ENCODE results near the gene COBLL1. TPM values are rescaled to one million over a fixed set of nuclear protein-coding genes. Genes with fewer than 3 reads are reported as not detected.

The COBLL1 gene
- total RNA-seq, 1 experiment from 2014 or later, result 4.4 TPM

- no peaks in the 10 kb centered on the region for H3K36me3 ChIP-seq (ENCODE audit: control insufficient read depth, insufficient read depth, low read length)
- intact Hi-C loops (cut with micrococcal nuclease; ENCODE audit: unreplicated experiment), result no loop called here
- H3K4me1 ChIP-seq (ENCODE audit: control insufficient read depth, insufficient read depth, low read length), result no peaks in the 10 kb centered on the region
- DNase-seq (ENCODE audit: low read depth, low spot score), result no peak
- ATAC-seq, result no peak
- BruUV-seq (replicated peaks), result no TSS peak
- no peaks in the 10 kb centered on the region for H3K27me3 ChIP-seq (ENCODE audit: control insufficient read depth, insufficient read depth, low read length)
- H3K4me3 ChIP-seq (ENCODE audit: low read depth in 2 of 2, low read length in 2 of 2), result no peak overlapping the region
- no peak overlapping the region for H3K27ac ChIP-seq (ENCODE audit: low read length)
- TF ChIP-seq, protein P1, sequence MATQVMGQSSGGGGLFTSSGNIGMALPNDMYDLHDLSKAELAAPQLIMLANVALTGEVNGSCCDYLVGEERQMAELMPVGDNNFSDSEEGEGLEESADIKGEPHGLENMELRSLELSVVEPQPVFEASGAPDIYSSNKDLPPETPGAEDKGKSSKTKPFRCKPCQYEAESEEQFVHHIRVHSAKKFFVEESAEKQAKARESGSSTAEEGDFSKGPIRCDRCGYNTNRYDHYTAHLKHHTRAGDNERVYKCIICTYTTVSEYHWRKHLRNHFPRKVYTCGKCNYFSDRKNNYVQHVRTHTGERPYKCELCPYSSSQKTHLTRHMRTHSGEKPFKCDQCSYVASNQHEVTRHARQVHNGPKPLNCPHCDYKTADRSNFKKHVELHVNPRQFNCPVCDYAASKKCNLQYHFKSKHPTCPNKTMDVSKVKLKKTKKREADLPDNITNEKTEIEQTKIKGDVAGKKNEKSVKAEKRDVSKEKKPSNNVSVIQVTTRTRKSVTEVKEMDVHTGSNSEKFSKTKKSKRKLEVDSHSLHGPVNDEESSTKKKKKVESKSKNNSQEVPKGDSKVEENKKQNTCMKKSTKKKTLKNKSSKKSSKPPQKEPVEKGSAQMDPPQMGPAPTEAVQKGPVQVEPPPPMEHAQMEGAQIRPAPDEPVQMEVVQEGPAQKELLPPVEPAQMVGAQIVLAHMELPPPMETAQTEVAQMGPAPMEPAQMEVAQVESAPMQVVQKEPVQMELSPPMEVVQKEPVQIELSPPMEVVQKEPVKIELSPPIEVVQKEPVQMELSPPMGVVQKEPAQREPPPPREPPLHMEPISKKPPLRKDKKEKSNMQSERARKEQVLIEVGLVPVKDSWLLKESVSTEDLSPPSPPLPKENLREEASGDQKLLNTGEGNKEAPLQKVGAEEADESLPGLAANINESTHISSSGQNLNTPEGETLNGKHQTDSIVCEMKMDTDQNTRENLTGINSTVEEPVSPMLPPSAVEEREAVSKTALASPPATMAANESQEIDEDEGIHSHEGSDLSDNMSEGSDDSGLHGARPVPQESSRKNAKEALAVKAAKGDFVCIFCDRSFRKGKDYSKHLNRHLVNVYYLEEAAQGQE (IDR thresholded peaks at IDR 0.05; ENCODE audit: insufficient read depth in 1 of 2, low read depth in 2 of 2, low read length in 1 of 2), result no peak
- no peak for TF ChIP-seq SIN3A (IDR thresholded peaks at IDR 0.05; ENCODE audit: borderline replicate concordance, insufficient read depth, low read depth, low read length)
- in situ Hi-C loops (cut with HindIII; ENCODE audit: low pct_unique_long_range_greater_than_20kb, low sequenced_read_pairs), result no loop called here
- H3K9me3 ChIP-seq (ENCODE audit: control insufficient read depth, insufficient read depth, low read depth, low read length), result no peaks in the 10 kb centered on the region
- CTCF ChIA-PET, result no interaction called here
- POLR2A ChIA-PET, result no interaction called here
Measured at GRCh38 chr2:164818149-164819136, 23.2 kb downstream of the COBLL1 start.

DNA sequence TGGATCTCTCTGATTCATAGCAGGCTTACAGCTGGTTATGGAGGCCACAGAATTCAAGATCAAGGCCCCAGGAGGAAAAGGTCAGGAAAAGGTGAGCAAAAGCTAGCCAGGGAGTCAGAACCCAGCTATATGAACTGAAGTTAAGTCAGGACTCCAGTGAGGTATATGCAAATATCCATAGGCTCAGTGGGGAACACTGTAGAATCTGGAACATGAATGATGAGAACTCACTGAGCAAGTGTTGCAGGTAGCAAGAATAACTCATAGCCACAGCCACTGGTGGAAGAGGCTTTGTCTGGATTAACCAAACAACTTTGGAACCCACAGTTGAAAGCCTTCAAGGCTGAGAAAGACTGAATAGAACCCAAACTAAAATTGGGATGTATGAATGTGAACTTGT lies 24.7 kb downstream of the COBLL1 start:
- ATAC-seq, result no peak
- no peak for DNase-seq (ENCODE audit: low read depth, low spot score)
- H3K4me1 ChIP-seq (ENCODE audit: control insufficient read depth, insufficient read depth, low read length), result no peaks in the 10 kb centered on the region
- H3K27me3 ChIP-seq (ENCODE audit: control insufficient read depth, insufficient read depth, low read length), result no peaks in the 10 kb centered on the region
- intact Hi-C loops (cut with micrococcal nuclease; ENCODE audit: unreplicated experiment) (no loop called here), in situ Hi-C loops (cut with HindIII; ENCODE audit: low pct_unique_long_range_greater_than_20kb, low sequenced_read_pairs) (no loop called here)
- no peaks in the 10 kb centered on the region for H3K9me3 ChIP-seq (ENCODE audit: control insufficient read depth, insufficient read depth, low read depth, low read length)
- ChIA-PET CTCF (no interaction called here), POLR2A (no interaction called here)
- H3K4me3 ChIP-seq (ENCODE audit: low read depth in 2 of 2, low read length in 2 of 2), result no peak overlapping the region
- H3K36me3 ChIP-seq (ENCODE audit: control insufficient read depth, insufficient read depth, low read length), result no peaks in the 10 kb centered on the region
- H3K27ac ChIP-seq (ENCODE audit: low read length), result no peak overlapping the region
- TF ChIP-seq POLR2AphosphoS5 (IDR thresholded peaks at IDR 0.05; ENCODE audit: low read depth, low read length) (no peak), TCF7L2 (IDR thresholded peaks at IDR 0.05; ENCODE audit: low read depth, low read length) (no peak), SIN3A (IDR thresholded peaks at IDR 0.05; ENCODE audit: borderline replicate concordance, insufficient read depth, low read depth, low read length) (no peak), CTCF (IDR thresholded peaks at IDR 0.05) (no peak)
- TF ChIP-seq, protein P1 (IDR thresholded peaks at IDR 0.05; ENCODE audit: insufficient read depth in 1 of 2, low read depth in 2 of 2, low read length in 1 of 2), result no peak
- no TSS peak for BruUV-seq (replicated peaks)

Measured in Panc1 (cell line).